HCT116 (cell line): ENCODE results near the gene F11R. TPM values are rescaled to one million over a fixed set of nuclear protein-coding genes. Genes with fewer than 3 reads are reported as not detected.

Experiments
- ATAC-seq: fragments of 200-7000 bp; cut with Tn5 transposase; 2 replicates; pipeline ENCODE4 v1.9.1; 2020; ENCODE audit warnings: mild to moderate bottlenecking, moderate library complexity
- BruUV-seq: library from RNA; stranded (reverse); fragments of 400-500 nt; replicated peaks from 2 replicates; lab custom pipeline; 2021; lab: Mats Ljungman, UMichigan
- CTCF ChIA-PET: fragments of 300-600 bp; sonication (Branson Sonifier 250); formaldehyde crosslinking; loops from one replicate; lab custom pipeline; 2021; ENCODE audit warnings: antibody characterized with exemption; lab: Charles Lee
- POLR2A ChIA-PET: fragments of 300-600, 350-600 bp; sonication (Branson Sonifier 250); formaldehyde crosslinking; loops from one replicate; lab custom pipeline; 2021; ENCODE audit warnings: antibody characterized with exemption; lab: Charles Lee
- RAD21 ChIA-PET, 2 experiments: fragments of 300-600 bp; sonication (Branson Sonifier 250); formaldehyde crosslinking; loops; one replicate each; lab custom pipeline; 2023; ENCODE audit warnings: low total read pairs in 2 of 2; ENCODE audit not compliant: uncharacterized antibody in 2 of 2, unreplicated experiment in 2 of 2, low non-redundant PET in 1 of 2; lab: Charles Lee
- DNase-seq: peaks from one replicate; pipeline ENCODE4 v3.0.0-alpha.2; 2010; ENCODE audit warnings: low read depth, low spot score
- H2AFZ ChIP-seq: fragments of 200-600 bp; shearing (Covaris generic), sonication (generic); 2 replicates; pipeline ENCODE4 v1.6.1; 2017; ENCODE audit warnings: low read depth, mixed run types, mixed read lengths, antibody characterized with exemption, low read length; ENCODE audit not compliant: poor library complexity, severe bottlenecking
- H3K27ac ChIP-seq: 2 replicates; pipeline ENCODE4 v1.5.1; 2012; ENCODE audit warnings: low read depth, low read length
- H3K27me3 ChIP-seq: fragments of 200-600 bp; sonication (generic); 2 replicates; pipeline ENCODE4 v1.6.1; 2016; ENCODE audit warnings: mixed run types, low read length, mixed read lengths; ENCODE audit not compliant: insufficient read depth
- H3K36me3 ChIP-seq, 2 experiments: fragments of 200-500 bp in 1 of 2; fragments of 200-600 bp in 1 of 2; sonication (Bioruptor generic) in 1 of 2; sonication (generic) in 1 of 2; 2 replicates each; pipeline versions ENCODE4 v1.5.1 to v1.6.1; 2014 to 2016; ENCODE audit warnings: low read length in 2 of 2, inconsistent platforms in 1 of 2, mixed read lengths in 1 of 2, mixed run types in 1 of 2; ENCODE audit not compliant: insufficient read depth in 2 of 2, control insufficient read depth in 1 of 2
- H3K4me1 ChIP-seq, 2 experiments: fragments of 200-600 bp in 1 of 2; sonication (generic) in 1 of 2; 2 replicates each; pipeline versions ENCODE4 v1.5.1 to v1.6.1; 2012 to 2017; ENCODE audit warnings: low read length in 2 of 2, inconsistent platforms in 1 of 2, mild to moderate bottlenecking in 1 of 2, mixed read lengths in 1 of 2, mixed run types in 1 of 2, moderate library complexity in 1 of 2; ENCODE audit not compliant: insufficient read depth in 2 of 2, control insufficient read depth in 1 of 2
- H3K4me2 ChIP-seq: fragments of 200-600 bp; sonication (generic); 2 replicates; pipeline ENCODE4 v1.6.1; 2017; ENCODE audit warnings: mixed run types, low read length, mixed read lengths
- H3K4me3 ChIP-seq, 2 experiments: fragments of 200-600 bp in 1 of 2; sonication (generic) in 1 of 2; replicated peaks in 1 of 2; 2 replicates each; pipeline ENCODE4 v1.5.1; 2011 to 2016; ENCODE audit warnings: low read length in 2 of 2, control low read depth in 1 of 2, low read depth in 1 of 2, mild to moderate bottlenecking in 1 of 2, mixed read lengths in 1 of 2, mixed run types in 1 of 2
- H3K79me2 ChIP-seq: fragments of 200-600 bp; sonication (generic); 2 replicates; pipeline ENCODE4 v1.6.1; 2017; ENCODE audit warnings: mild to moderate bottlenecking, mixed run types, low read length, moderate library complexity, mixed read lengths; ENCODE audit not compliant: insufficient read depth
- H3K9ac ChIP-seq: fragments of 200-600 bp; sonication (generic); 2 replicates; pipeline ENCODE4 v1.6.1; 2016; ENCODE audit warnings: low read length, mixed read lengths
- H3K9me2 ChIP-seq: fragments of 200-600 bp; sonication (generic), shearing (Covaris generic); 2 replicates; pipeline ENCODE4 v1.6.1; 2017; ENCODE audit warnings: mixed run types, mild to moderate bottlenecking, moderate library complexity; ENCODE audit not compliant: insufficient read depth
- H3K9me3 ChIP-seq, 2 experiments: fragments of 200-500 bp in 1 of 2; fragments of 200-600 bp in 1 of 2; sonication (Bioruptor generic) in 1 of 2; sonication (generic) in 1 of 2; 2 replicates each; pipeline ENCODE4 v1.6.1; 2014 to 2017; ENCODE audit warnings: low read length in 2 of 2, mixed read lengths in 2 of 2, inconsistent platforms in 1 of 2, low read depth in 1 of 2, mild to moderate bottlenecking in 1 of 2, mixed run types in 1 of 2, moderate library complexity in 1 of 2; ENCODE audit not compliant: control insufficient read depth in 1 of 2, insufficient read depth in 1 of 2
- H4K20me1 ChIP-seq: fragments of 200-600 bp; sonication (generic), shearing (Covaris generic); 2 replicates; pipeline ENCODE4 v1.6.1; 2017; ENCODE audit warnings: mixed run types, mild to moderate bottlenecking, moderate library complexity; ENCODE audit not compliant: insufficient read depth
- ATF3 ChIP-seq: IDR thresholded peaks from 2 replicates; pipeline ENCODE4 v1.6.1; 2012
- CEBPB ChIP-seq: IDR thresholded peaks from 2 replicates; pipeline ENCODE4 v1.6.1; 2012; ENCODE audit warnings: low read depth
- EZH2 ChIP-seq: fragments of 200-600 bp; sonication (generic); IDR thresholded peaks from 2 replicates; pipeline ENCODE4 v1.6.1; 2017; ENCODE audit warnings: antibody characterized with exemption, mixed run types
- EZH2phosphoT487 ChIP-seq: fragments of 200-600 bp; IDR thresholded peaks from 2 replicates; pipeline ENCODE4 v1.6.1; 2018; ENCODE audit warnings: antibody characterized with exemption, borderline replicate concordance
- FOSL1 ChIP-seq: IDR thresholded peaks from 2 replicates; pipeline ENCODE4 v1.6.1; 2012; ENCODE audit warnings: low read depth
- POLR2AphosphoS5 ChIP-seq: IDR thresholded peaks from 2 replicates; pipeline ENCODE4 v1.6.1; 2011; ENCODE audit warnings: mild to moderate bottlenecking, low read depth, low read length, moderate library complexity
- REST ChIP-seq: IDR thresholded peaks from 2 replicates; pipeline ENCODE4 v1.6.1; 2012; ENCODE audit warnings: low read depth
- SP1 ChIP-seq: IDR thresholded peaks from 2 replicates; pipeline ENCODE4 v1.6.1; 2012; ENCODE audit warnings: low read depth
- SRF ChIP-seq: IDR thresholded peaks from 2 replicates; pipeline ENCODE4 v1.6.1; 2012; ENCODE audit warnings: low read depth
- YY1 ChIP-seq: IDR thresholded peaks from 2 replicates; pipeline ENCODE4 v1.6.1; 2011; ENCODE audit warnings: low read length, low read depth, moderate library complexity, mild to moderate bottlenecking; ENCODE audit not compliant: insufficient replicate concordance; ENCODE audit errors: extremely low read depth
- intact Hi-C: fragments of 100-400 bp; cut with micrococcal nuclease; formaldehyde crosslinking; loops from 2 replicates; pipeline ENCODE4 v1.10.0; 2022
- total RNA-seq: library from RNA; stranded (reverse); gene quantifications from one replicate; pipeline ENCODE4 v1.2.1, GENCODE V29; 2021; ENCODE audit not compliant: unreplicated experiment

F11R gene
- total RNA-seq, 1 experiment from 2014 or later, result 86.7 TPM

- Histone ChIP-seq H4K20me1 (peaks cover 6% of the 10 kb centered on the region), H3K9me2 (no peaks in the 10 kb centered on the region), H3K4me1 (peaks cover 0 to 12% of the 10 kb centered on the region in 2 experiments; a peak in 2 of 4 replicates), H3K36me3 (no peaks in the 10 kb centered on the region; a peak in 1 of 4 replicates), H3K79me2 (peaks cover 95% of the 10 kb centered on the region), H3K27ac (no peak overlapping the region), H3K27me3 (no peaks in the 10 kb centered on the region), H3K4me2 (no peak overlapping the region), H2AFZ (no peak overlapping the region), H3K4me3 (no peak overlapping the region), H3K9ac (no peak overlapping the region), H3K9me3 (no peaks in the 10 kb centered on the region)
- ChIA-PET POLR2A (interaction anchor here (0.9 to 1.0 kb wide), 2 partner anchors 10 to 11 kb away, joined by 3 to 4 read pairs; partner anchors contain the start of gene F11R), CTCF (no interaction called here), RAD21 (no interaction called here)
- no TSS peak for BruUV-seq
- intact Hi-C loops, result no loop called here
- no peak for TF ChIP-seq YY1
- no peak for TF ChIP-seq EZH2
- TF ChIP-seq POLR2AphosphoS5, result no peak
- no peak for ATAC-seq
- no peak for DNase-seq
Measured at GRCh38 chr1:161009602-161010211, 11.2 kb downstream of the F11R start.

GRCh38 chr1:161008869-161009510 is 12.0 kb downstream of the F11R start:
- H3K4me2 ChIP-seq, result no peak overlapping the region
- peaks cover 0 to 9% of the 10 kb centered on the region in 2 experiments; a peak in 2 of 4 replicates for H3K4me1 ChIP-seq
- no peak overlapping the region for H3K27ac ChIP-seq
- H3K27me3 ChIP-seq, result no peaks in the 10 kb centered on the region
- ChIA-PET POLR2A (interaction anchor here (0.9 kb wide), 1 partner anchor 12 kb away, joined by 4 read pairs; the partner anchor contains the start of gene F11R), RAD21 (no interaction called here), CTCF (no interaction called here)
- H3K9me3 ChIP-seq, result no peaks in the 10 kb centered on the region
- BruUV-seq, result no TSS peak
- H4K20me1 ChIP-seq, result peaks cover 6% of the 10 kb centered on the region
- no peak overlapping the region for H2AFZ ChIP-seq
- H3K9me2 ChIP-seq, result no peaks in the 10 kb centered on the region
- ATAC-seq (no peak), DNase-seq (no peak)
- H3K36me3 ChIP-seq, result no peaks in the 10 kb centered on the region; a peak in 1 of 4 replicates
- TF ChIP-seq CEBPB (no peak), REST (no peak), SRF (no peak), EZH2phosphoT487 (no peak), EZH2 (no peak), ATF3 (no peak), FOSL1 (no peak), SP1 (no peak)
- intact Hi-C loops, result no loop called here
- H3K4me3 ChIP-seq, result no peak overlapping the region
- H3K79me2 ChIP-seq, result peaks cover 96% of the 10 kb centered on the region
- H3K9ac ChIP-seq, result no peak overlapping the region
